HCT116 (cell line): ENCODE data around the gene CRB1. TPM values are rescaled to one million over a fixed set of nuclear protein-coding genes. Genes with fewer than 3 reads are reported as not detected.

Experiments
- ATAC-seq: fragments of 200-7000 bp; cut with Tn5 transposase; 2 replicates; pipeline ENCODE4 v1.9.1; 2020; ENCODE audit warnings: mild to moderate bottlenecking, moderate library complexity
- BruUV-seq: library from RNA; stranded (reverse); fragments of 400-500 nt; replicated peaks from 2 replicates; lab custom pipeline; 2021; lab: Mats Ljungman, UMichigan
- CTCF ChIA-PET: fragments of 300-600 bp; sonication (Branson Sonifier 250); formaldehyde crosslinking; loops from one replicate; lab custom pipeline; 2021; ENCODE audit warnings: antibody characterized with exemption; lab: Charles Lee
- POLR2A ChIA-PET: fragments of 300-600, 350-600 bp; sonication (Branson Sonifier 250); formaldehyde crosslinking; loops from one replicate; lab custom pipeline; 2021; ENCODE audit warnings: antibody characterized with exemption; lab: Charles Lee
- RAD21 ChIA-PET, 2 experiments: fragments of 300-600 bp; sonication (Branson Sonifier 250); formaldehyde crosslinking; loops; one replicate each; lab custom pipeline; 2023; ENCODE audit warnings: low total read pairs in 2 of 2; ENCODE audit not compliant: uncharacterized antibody in 2 of 2, unreplicated experiment in 2 of 2, low non-redundant PET in 1 of 2; lab: Charles Lee
- DNase-seq: peaks from one replicate; pipeline ENCODE4 v3.0.0-alpha.2; 2010; ENCODE audit warnings: low read depth, low spot score
- H2AFZ ChIP-seq: fragments of 200-600 bp; shearing (Covaris generic), sonication (generic); 2 replicates; pipeline ENCODE4 v1.6.1; 2017; ENCODE audit warnings: low read depth, mixed run types, mixed read lengths, antibody characterized with exemption, low read length; ENCODE audit not compliant: poor library complexity, severe bottlenecking
- H3K27ac ChIP-seq: 2 replicates; pipeline ENCODE4 v1.5.1; 2012; ENCODE audit warnings: low read depth, low read length
- H3K27me3 ChIP-seq: fragments of 200-600 bp; sonication (generic); 2 replicates; pipeline ENCODE4 v1.6.1; 2016; ENCODE audit warnings: mixed run types, low read length, mixed read lengths; ENCODE audit not compliant: insufficient read depth
- H3K36me3 ChIP-seq, 2 experiments: fragments of 200-500 bp in 1 of 2; fragments of 200-600 bp in 1 of 2; sonication (Bioruptor generic) in 1 of 2; sonication (generic) in 1 of 2; 2 replicates each; pipeline versions ENCODE4 v1.5.1 to v1.6.1; 2014 to 2016; ENCODE audit warnings: low read length in 2 of 2, inconsistent platforms in 1 of 2, mixed read lengths in 1 of 2, mixed run types in 1 of 2; ENCODE audit not compliant: insufficient read depth in 2 of 2, control insufficient read depth in 1 of 2
- H3K4me1 ChIP-seq, 2 experiments: fragments of 200-600 bp in 1 of 2; sonication (generic) in 1 of 2; 2 replicates each; pipeline versions ENCODE4 v1.5.1 to v1.6.1; 2012 to 2017; ENCODE audit warnings: low read length in 2 of 2, inconsistent platforms in 1 of 2, mild to moderate bottlenecking in 1 of 2, mixed read lengths in 1 of 2, mixed run types in 1 of 2, moderate library complexity in 1 of 2; ENCODE audit not compliant: insufficient read depth in 2 of 2, control insufficient read depth in 1 of 2
- H3K4me2 ChIP-seq: fragments of 200-600 bp; sonication (generic); 2 replicates; pipeline ENCODE4 v1.6.1; 2017; ENCODE audit warnings: mixed run types, low read length, mixed read lengths
- H3K4me3 ChIP-seq, 2 experiments: fragments of 200-600 bp in 1 of 2; sonication (generic) in 1 of 2; replicated peaks in 1 of 2; 2 replicates each; pipeline ENCODE4 v1.5.1; 2011 to 2016; ENCODE audit warnings: low read length in 2 of 2, control low read depth in 1 of 2, low read depth in 1 of 2, mild to moderate bottlenecking in 1 of 2, mixed read lengths in 1 of 2, mixed run types in 1 of 2
- H3K79me2 ChIP-seq: fragments of 200-600 bp; sonication (generic); 2 replicates; pipeline ENCODE4 v1.6.1; 2017; ENCODE audit warnings: mild to moderate bottlenecking, mixed run types, low read length, moderate library complexity, mixed read lengths; ENCODE audit not compliant: insufficient read depth
- H3K9ac ChIP-seq: fragments of 200-600 bp; sonication (generic); 2 replicates; pipeline ENCODE4 v1.6.1; 2016; ENCODE audit warnings: low read length, mixed read lengths
- H3K9me2 ChIP-seq: fragments of 200-600 bp; sonication (generic), shearing (Covaris generic); 2 replicates; pipeline ENCODE4 v1.6.1; 2017; ENCODE audit warnings: mixed run types, mild to moderate bottlenecking, moderate library complexity; ENCODE audit not compliant: insufficient read depth
- H3K9me3 ChIP-seq, 2 experiments: fragments of 200-500 bp in 1 of 2; fragments of 200-600 bp in 1 of 2; sonication (Bioruptor generic) in 1 of 2; sonication (generic) in 1 of 2; 2 replicates each; pipeline ENCODE4 v1.6.1; 2014 to 2017; ENCODE audit warnings: low read length in 2 of 2, mixed read lengths in 2 of 2, inconsistent platforms in 1 of 2, low read depth in 1 of 2, mild to moderate bottlenecking in 1 of 2, mixed run types in 1 of 2, moderate library complexity in 1 of 2; ENCODE audit not compliant: control insufficient read depth in 1 of 2, insufficient read depth in 1 of 2
- H4K20me1 ChIP-seq: fragments of 200-600 bp; sonication (generic), shearing (Covaris generic); 2 replicates; pipeline ENCODE4 v1.6.1; 2017; ENCODE audit warnings: mixed run types, mild to moderate bottlenecking, moderate library complexity; ENCODE audit not compliant: insufficient read depth
- POLR2AphosphoS5 ChIP-seq: IDR thresholded peaks from 2 replicates; pipeline ENCODE4 v1.6.1; 2011; ENCODE audit warnings: mild to moderate bottlenecking, low read depth, low read length, moderate library complexity
- RAD21 ChIP-seq: IDR thresholded peaks from 2 replicates; pipeline ENCODE4 v1.6.1; 2012; ENCODE audit warnings: low read depth, mild to moderate bottlenecking
- TCF7L2 ChIP-seq: IDR thresholded peaks from 2 replicates; pipeline ENCODE4 v1.7.0; 2011; ENCODE audit warnings: borderline replicate concordance, inconsistent platforms; ENCODE audit not compliant: insufficient read depth, insufficient read length; ENCODE audit errors: extremely low read depth
- intact Hi-C: fragments of 100-400 bp; cut with micrococcal nuclease; formaldehyde crosslinking; loops from 2 replicates; pipeline ENCODE4 v1.10.0; 2022
- total RNA-seq: library from RNA; stranded (reverse); gene quantifications from one replicate; pipeline ENCODE4 v1.2.1, GENCODE V29; 2021; ENCODE audit not compliant: unreplicated experiment
- TF ChIP-seq, protein P1 (sequence below): IDR thresholded peaks from 2 replicates; pipeline ENCODE4 v1.6.1; 2011; ENCODE audit warnings: mild to moderate bottlenecking, low read length, moderate library complexity; ENCODE audit not compliant: insufficient replicate concordance; ENCODE audit errors: extremely low read depth
- TF ChIP-seq, protein P2 (sequence below), 3 experiments: fragments of 200-600 bp in 1 of 3; sonication (generic) in 1 of 3; IDR thresholded peaks in 2 of 3; conservative IDR thresholded peaks in 1 of 3; 2 replicates each; pipeline ENCODE4 v1.5.1; 2012 to 2017; ENCODE audit warnings: low read depth in 2 of 3, low read length in 2 of 3, antibody characterized with exemption in 1 of 3, borderline replicate concordance in 1 of 3, control low read depth in 1 of 3, mild to moderate bottlenecking in 1 of 3, mixed read lengths in 1 of 3, mixed run types in 1 of 3, moderate library complexity in 1 of 3; ENCODE audit not compliant: insufficient read depth in 1 of 3

Gene CRB1
- total RNA-seq, 1 experiment from 2014 or later = 0.07 TPM

DNA sequence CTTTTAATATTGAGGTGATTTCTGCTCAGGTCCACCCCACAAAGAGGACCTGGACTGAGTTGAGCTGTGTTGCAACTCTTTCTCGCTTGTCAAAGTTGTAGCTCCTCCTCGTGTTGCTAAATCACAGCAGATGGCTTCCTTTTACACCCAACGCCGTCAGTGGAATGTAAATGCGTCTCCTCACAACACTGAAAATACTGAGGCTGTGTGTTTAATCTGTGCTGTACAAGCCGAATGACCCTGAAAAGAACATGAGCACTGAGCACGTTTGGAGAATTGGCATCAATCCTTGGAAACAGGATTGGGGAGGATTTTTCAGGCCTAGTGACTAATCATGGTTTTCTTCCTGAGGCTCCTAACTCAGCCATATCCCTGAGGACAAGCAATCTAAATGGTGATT, 196.0 kb downstream of the CRB1 start (continued):
- TF ChIP-seq, protein P1, sequence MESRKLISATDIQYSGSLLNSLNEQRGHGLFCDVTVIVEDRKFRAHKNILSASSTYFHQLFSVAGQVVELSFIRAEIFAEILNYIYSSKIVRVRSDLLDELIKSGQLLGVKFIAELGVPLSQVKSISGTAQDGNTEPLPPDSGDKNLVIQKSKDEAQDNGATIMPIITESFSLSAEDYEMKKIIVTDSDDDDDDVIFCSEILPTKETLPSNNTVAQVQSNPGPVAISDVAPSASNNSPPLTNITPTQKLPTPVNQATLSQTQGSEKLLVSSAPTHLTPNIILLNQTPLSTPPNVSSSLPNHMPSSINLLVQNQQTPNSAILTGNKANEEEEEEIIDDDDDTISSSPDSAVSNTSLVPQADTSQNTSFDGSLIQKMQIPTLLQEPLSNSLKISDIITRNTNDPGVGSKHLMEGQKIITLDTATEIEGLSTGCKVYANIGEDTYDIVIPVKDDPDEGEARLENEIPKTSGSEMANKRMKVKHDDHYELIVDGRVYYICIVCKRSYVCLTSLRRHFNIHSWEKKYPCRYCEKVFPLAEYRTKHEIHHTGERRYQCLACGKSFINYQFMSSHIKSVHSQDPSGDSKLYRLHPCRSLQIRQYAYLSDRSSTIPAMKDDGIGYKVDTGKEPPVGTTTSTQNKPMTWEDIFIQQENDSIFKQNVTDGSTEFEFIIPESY = no peak

DNA sequence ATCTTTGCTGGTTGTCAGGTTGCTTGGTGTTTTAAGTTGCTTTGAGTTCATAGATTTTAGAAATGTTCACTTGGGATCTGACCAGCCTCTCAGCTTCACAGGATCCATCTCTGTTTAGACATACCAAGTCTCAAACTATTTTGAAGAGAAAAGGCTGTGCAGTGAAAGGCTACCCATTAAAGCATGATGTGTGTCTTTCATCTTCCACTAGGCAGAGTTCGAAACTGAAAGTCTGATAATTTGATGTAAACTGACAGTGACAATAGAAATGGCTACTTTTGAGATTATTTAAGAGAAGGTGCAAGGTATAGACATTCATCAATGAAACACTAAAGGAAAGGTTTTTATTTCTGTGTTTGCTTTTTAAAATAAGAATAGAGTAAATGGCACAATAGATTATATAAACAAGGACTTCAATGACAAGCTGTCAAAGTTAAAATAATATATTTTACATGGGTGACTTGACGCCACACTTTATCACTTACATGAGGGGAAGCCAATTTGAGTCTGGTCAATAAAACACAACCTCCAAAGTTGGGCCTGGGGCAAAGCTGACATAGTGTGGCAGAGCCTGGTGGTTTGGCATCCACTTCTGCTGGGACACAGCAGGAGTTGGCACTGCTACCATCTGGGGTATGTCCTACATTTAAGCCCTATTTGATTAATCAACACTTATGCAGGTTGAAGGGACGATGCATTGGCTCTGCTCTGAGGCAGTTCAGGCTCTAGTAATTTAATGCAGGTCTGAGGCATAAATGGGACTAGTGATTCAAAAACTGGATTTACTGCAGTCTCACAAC, 197.7 kb downstream of the CRB1 start:
- POLR2A ChIA-PET = no interaction called here

More for the DNA sequence above, 197.7 kb downstream of the CRB1 start:
- BruUV-seq = no TSS peak
- Histone ChIP-seq H3K4me2 (no peak overlapping the region), H3K9me3 (no peaks in the 10 kb centered on the region), H3K4me3 (no peak overlapping the region), H3K27ac (no peak overlapping the region), H2AFZ (no peak overlapping the region), H3K79me2 (no peaks in the 10 kb centered on the region), H3K4me1 (no peaks in the 10 kb centered on the region), H3K9ac (no peak overlapping the region), H3K36me3 (no peaks in the 10 kb centered on the region), H3K9me2 (no peaks in the 10 kb centered on the region), H4K20me1 (no peaks in the 10 kb centered on the region; the same call in 1 of the 2 replicates), H3K27me3 (no peaks in the 10 kb centered on the region)
- CTCF ChIA-PET = no interaction called here
- intact Hi-C loops = no loop called here
- no peak for DNase-seq
- no peak for ATAC-seq
- TF ChIP-seq, protein P2, sequence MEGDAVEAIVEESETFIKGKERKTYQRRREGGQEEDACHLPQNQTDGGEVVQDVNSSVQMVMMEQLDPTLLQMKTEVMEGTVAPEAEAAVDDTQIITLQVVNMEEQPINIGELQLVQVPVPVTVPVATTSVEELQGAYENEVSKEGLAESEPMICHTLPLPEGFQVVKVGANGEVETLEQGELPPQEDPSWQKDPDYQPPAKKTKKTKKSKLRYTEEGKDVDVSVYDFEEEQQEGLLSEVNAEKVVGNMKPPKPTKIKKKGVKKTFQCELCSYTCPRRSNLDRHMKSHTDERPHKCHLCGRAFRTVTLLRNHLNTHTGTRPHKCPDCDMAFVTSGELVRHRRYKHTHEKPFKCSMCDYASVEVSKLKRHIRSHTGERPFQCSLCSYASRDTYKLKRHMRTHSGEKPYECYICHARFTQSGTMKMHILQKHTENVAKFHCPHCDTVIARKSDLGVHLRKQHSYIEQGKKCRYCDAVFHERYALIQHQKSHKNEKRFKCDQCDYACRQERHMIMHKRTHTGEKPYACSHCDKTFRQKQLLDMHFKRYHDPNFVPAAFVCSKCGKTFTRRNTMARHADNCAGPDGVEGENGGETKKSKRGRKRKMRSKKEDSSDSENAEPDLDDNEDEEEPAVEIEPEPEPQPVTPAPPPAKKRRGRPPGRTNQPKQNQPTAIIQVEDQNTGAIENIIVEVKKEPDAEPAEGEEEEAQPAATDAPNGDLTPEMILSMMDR (IDR thresholded peaks at IDR 0.05 in 2 of 3, conservative IDR thresholded peaks at IDR 0.05 in 1 of 3; ENCODE audit: borderline replicate concordance in 1 of 3, insufficient read depth in 1 of 3, low read depth in 2 of 3, low read length in 2 of 3) = no peak
- no peak for TF ChIP-seq RAD21
- no peak for TF ChIP-seq TCF7L2
- no peak for TF ChIP-seq POLR2AphosphoS5
- RAD21 ChIA-PET = no interaction called here
